ENCODE results near the gene HDAC4. TPM values are rescaled to one million over a fixed set of nuclear protein-coding genes. Genes with fewer than 3 reads are reported as not detected.

HDAC4 gene
- total and polyA plus RNA-seq, 2 of the 8 experiments (the other 6 are each of a cell fraction or from before 2014, with no cell fraction given): 15.4 to 31.5 TPM

DNA sequence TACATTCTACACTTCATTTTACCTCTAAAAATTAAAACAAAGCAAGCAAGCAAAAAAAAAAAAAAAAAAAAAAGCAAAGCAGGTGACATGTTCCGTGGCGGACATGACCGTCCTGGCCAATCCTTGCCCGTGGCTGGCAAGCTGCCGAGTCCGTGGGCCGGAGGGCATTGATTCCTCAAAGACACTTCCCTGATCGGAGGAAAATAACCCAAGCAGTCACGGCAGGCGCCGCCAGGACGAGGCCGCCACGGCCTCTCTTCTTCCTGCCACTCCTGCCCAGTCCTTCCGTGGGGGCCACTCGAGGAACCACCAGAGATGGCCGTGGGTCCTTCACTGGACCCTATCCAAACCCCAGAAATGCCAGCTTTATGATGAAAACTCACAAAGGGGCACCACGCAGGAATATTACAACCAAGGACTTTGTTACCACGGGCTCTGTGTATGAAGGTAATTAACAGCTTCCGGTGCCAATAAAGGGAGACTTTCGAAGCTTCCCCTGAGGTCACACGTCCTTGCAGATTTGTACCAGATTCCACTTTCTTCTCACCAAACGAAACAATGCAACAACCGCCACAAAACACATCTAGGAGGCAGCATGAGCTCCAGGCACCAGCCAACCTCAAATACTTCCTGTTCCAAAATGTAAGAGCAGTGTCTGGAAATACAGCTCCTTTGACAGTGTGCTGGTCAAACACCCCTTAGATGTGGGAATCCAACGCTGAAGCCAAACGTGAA, 170.3 kb downstream of the HDAC4 start:
- Histone ChIP-seq H3K4ac (replicated peaks; ENCODE audit: insufficient read length, low read depth, low read length) (no peak overlapping the region), H3K23ac (ENCODE audit: insufficient read length) (no peak overlapping the region), H4K91ac (replicated peaks; ENCODE audit: insufficient read length, low read length) (no peak overlapping the region), H2BK120ac (replicated peaks; ENCODE audit: low read depth, low read length) (no peak overlapping the region), H3K27me3 (replicated peaks in 1 of 4; ENCODE audit: control insufficient read depth in 3 of 4, extremely low read depth in 1 of 4, insufficient read depth in 3 of 4, low read length in 3 of 4) (no peaks in the 10 kb centered on the region), H3K18ac (ENCODE audit: extremely low read depth, low read length) (no peak overlapping the region), H3K4me3 (ENCODE audit: extremely low read depth in 1 of 4, insufficient read depth in 2 of 4, low read depth in 3 of 4, low read length in 4 of 4) (no peak overlapping the region), H3K79me2 (ENCODE audit: control insufficient read depth in 1 of 2, insufficient read depth in 2 of 2, low read length in 2 of 2) (peaks cover 0 to 64% of the 10 kb centered on the region in 2 experiments; a peak in 2 of 4 replicates), H4K8ac (ENCODE audit: extremely low read depth, insufficient read depth, low read length) (no peak overlapping the region), H3K56ac (replicated peaks; ENCODE audit: insufficient read length, low read depth, low read length) (no peak overlapping the region), H4K20me1 (replicated peaks in 1 of 2; ENCODE audit: control insufficient read depth in 1 of 2, insufficient read depth in 2 of 2, low read length in 2 of 2) (peaks cover 2 to 15% of the 10 kb centered on the region in 2 experiments), H2AK5ac (ENCODE audit: low read depth, low read length) (no peak overlapping the region), H2BK20ac (ENCODE audit: low read length) (no peak overlapping the region), H3K9me3 (ENCODE audit: insufficient read depth in 2 of 2, low read depth in 1 of 2, low read length in 1 of 2) (no peaks in the 10 kb centered on the region), H3K79me1 (ENCODE audit: low read depth, low read length) (peaks cover 11% of the 10 kb centered on the region), H2BK15ac (ENCODE audit: low read length) (no peak overlapping the region), H3K23me2 (ENCODE audit: low read depth, low read length) (no peaks in the 10 kb centered on the region), H3K27ac (ENCODE audit: low read depth, low read length) (no peak overlapping the region), H3K9ac (replicated peaks in 1 of 4; ENCODE audit: extremely low read depth in 1 of 4, low read depth in 3 of 4, low read length in 3 of 4) (no peak overlapping the region), H3K4me1 (replicated peaks in 1 of 4; ENCODE audit: control insufficient read depth in 3 of 4, insufficient read depth in 4 of 4, low read length in 3 of 4) (peaks cover 0 to 16% (median 4%) of the 10 kb centered on the region in 4 experiments; a peak in 4 of 7 replicates), H4K5ac (ENCODE audit: insufficient read length, low read depth, low read length) (no peak overlapping the region), H2BK5ac (ENCODE audit: low read depth, low read length) (no peak overlapping the region), H3K14ac (ENCODE audit: insufficient read length) (no peak overlapping the region), H3K36me3 (ENCODE audit: control insufficient read depth in 2 of 4, insufficient read depth in 4 of 4, low read length in 3 of 4) (no peaks in the 10 kb centered on the region), H2AFZ (ENCODE audit: low read length) (no peak overlapping the region), H2BK12ac (ENCODE audit: low read depth, low read length) (no peak overlapping the region), H3K4me2 (ENCODE audit: insufficient read depth in 1 of 2, low read depth in 2 of 2, low read length in 2 of 2) (no peak overlapping the region)
- TF ChIP-seq SP4 (IDR thresholded peaks at IDR 0.05; ENCODE audit: low read length): no peak
- DNase-seq (ENCODE audit: low read depth in 1 of 2, low spot score in 2 of 2) (no peak), FAIRE-seq (no peak)
- POLR2A ChIA-PET (ENCODE audit: partially characterized antibody): no interaction called here
- WGBS, 2 experiments (ENCODE audit: extremely low coverage in 1 of 2, insufficient coverage in 1 of 2, insufficient read length in 1 of 2, insufficient replicate concordance in 2 of 2, low coverage in 1 of 2, low lambda C conversion rate in 2 of 2, missing lambda C conversion rate in 1 of 2): 90% methylated on average over 24 of the region's 26 CpGs; no CpG with 5 or more reads in 1 of the 2 experiments
- CTCF ChIA-PET (ENCODE audit: partially characterized antibody): interaction anchor here (1.2 to 1.4 kb wide), 2 partner anchors 16 to 155 kb away, joined by 3 to 6 read pairs; no protein-coding TSS in a partner anchor

Measured in H1 (cell line).